Measurements from ENCODE around the gene TCEAL7. TPM values are rescaled to one million over a fixed set of nuclear protein-coding genes. Genes with fewer than 3 reads are reported as not detected.

The TCEAL7 gene
- total RNA-seq, 1 experiment from 2014 or later: 0.20 TPM

DNA sequence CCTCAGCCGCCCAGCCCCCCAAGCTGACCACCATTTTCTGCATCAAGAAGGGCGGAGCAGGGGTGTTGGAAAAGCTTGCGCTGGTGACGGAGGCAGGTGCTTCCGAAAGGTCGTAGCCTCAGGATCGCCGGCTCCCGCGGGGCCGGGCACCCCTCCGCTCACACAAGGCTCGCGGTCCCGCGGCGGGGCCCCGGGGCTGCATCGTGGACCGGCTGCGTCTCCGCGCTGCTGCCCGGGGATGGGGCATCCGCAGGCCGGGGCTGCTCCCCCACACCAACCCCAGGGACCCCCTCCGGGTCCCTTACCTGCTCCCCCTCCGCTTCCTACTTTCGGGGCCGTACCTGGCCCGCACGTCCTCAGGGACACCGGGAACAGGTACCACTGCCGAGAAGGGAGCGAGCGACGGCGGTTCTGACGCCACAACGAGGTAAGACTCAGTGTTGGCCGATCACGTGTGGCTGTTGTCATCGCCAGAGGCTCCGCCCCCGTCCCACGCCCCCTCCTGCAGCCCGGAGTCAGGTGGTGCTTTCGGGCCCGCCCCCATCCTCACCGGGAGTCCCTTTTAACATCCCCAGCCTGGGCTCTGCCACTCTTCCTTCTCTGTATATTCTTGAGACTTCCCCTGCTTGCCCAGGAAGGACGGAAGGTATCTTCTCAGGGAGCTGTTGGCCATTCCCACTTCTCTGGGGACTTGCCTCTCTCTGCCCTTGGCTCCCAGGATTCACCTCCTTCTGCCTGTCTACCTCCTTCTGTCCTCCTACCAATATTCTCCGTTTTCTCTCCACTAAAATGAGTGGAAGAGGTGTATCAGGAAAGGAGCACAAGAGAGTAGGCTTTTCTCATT lies 19.3 kb upstream of the TCEAL7 start, which contains the start of gene BEX2:
TSS of gene BEX2 (minus strand) at position 436 of the 844 bp plus-strand sequence. CDS start 1,014 bp downstream, outside the sequence.
- peak within 1 kb of the TSS; percentile 80 for H3K4me2 ChIP-seq (ENCODE audit: low read length)
- no peaks in the 10 kb centered on the region for H4K20me1 ChIP-seq (ENCODE audit: insufficient read depth)
- ATAC-seq (peak; percentile 97), DNase-seq (ENCODE audit: low read depth, low spot score) (peak; percentile 40)
- H3K4me3 ChIP-seq (replicated peaks in 1 of 2; ENCODE audit: low read depth in 1 of 2, low read length in 2 of 2): peak within 1 kb of the TSS; percentile 57 to 71
- no peaks in the 10 kb centered on the region for H3K27me3 ChIP-seq (ENCODE audit: insufficient read depth, low read length)
- no peaks in the 10 kb centered on the region for H3K9me3 ChIP-seq (ENCODE audit: control insufficient read depth in 1 of 2, insufficient read depth in 1 of 2, low read depth in 1 of 2, low read length in 2 of 2)
- intact Hi-C loops (cut with micrococcal nuclease): no loop called here
- ChIA-PET CTCF (interaction anchor here (0.8 kb wide), 1 partner anchor 33 kb away, joined by 3 read pairs; no protein-coding TSS in a partner anchor), POLR2A (no interaction called here), RAD21 (ENCODE audit: low non-redundant PET in 1 of 2, low total read pairs in 2 of 2, uncharacterized antibody in 2 of 2, unreplicated experiment in 2 of 2) (no interaction called here)
- H3K36me3 ChIP-seq (ENCODE audit: control insufficient read depth in 1 of 2, insufficient read depth in 2 of 2, low read length in 2 of 2): no peaks in the 10 kb centered on the region
- H3K9ac ChIP-seq (ENCODE audit: low read length): peak within 1 kb of the TSS; percentile 70
- peak within 1 kb of the TSS; percentile 59; the same call in 1 of the 2 replicates for H3K27ac ChIP-seq (ENCODE audit: low read depth, low read length)
- peak within 1 kb of the TSS; percentile 78 for H2AFZ ChIP-seq (ENCODE audit: low read depth, low read length, poor library complexity, severe bottlenecking)
- H3K4me1 ChIP-seq (ENCODE audit: control insufficient read depth in 1 of 2, insufficient read depth in 2 of 2, low read length in 2 of 2): no peaks in the 10 kb centered on the region; a peak in 1 of 4 replicates
- H3K79me2 ChIP-seq (ENCODE audit: insufficient read depth, low read length): no peaks in the 10 kb centered on the region
- no peaks in the 10 kb centered on the region for H3K9me2 ChIP-seq (ENCODE audit: insufficient read depth)
- BruUV-seq (replicated peaks): no TSS peak
- TF ChIP-seq, protein P1, sequence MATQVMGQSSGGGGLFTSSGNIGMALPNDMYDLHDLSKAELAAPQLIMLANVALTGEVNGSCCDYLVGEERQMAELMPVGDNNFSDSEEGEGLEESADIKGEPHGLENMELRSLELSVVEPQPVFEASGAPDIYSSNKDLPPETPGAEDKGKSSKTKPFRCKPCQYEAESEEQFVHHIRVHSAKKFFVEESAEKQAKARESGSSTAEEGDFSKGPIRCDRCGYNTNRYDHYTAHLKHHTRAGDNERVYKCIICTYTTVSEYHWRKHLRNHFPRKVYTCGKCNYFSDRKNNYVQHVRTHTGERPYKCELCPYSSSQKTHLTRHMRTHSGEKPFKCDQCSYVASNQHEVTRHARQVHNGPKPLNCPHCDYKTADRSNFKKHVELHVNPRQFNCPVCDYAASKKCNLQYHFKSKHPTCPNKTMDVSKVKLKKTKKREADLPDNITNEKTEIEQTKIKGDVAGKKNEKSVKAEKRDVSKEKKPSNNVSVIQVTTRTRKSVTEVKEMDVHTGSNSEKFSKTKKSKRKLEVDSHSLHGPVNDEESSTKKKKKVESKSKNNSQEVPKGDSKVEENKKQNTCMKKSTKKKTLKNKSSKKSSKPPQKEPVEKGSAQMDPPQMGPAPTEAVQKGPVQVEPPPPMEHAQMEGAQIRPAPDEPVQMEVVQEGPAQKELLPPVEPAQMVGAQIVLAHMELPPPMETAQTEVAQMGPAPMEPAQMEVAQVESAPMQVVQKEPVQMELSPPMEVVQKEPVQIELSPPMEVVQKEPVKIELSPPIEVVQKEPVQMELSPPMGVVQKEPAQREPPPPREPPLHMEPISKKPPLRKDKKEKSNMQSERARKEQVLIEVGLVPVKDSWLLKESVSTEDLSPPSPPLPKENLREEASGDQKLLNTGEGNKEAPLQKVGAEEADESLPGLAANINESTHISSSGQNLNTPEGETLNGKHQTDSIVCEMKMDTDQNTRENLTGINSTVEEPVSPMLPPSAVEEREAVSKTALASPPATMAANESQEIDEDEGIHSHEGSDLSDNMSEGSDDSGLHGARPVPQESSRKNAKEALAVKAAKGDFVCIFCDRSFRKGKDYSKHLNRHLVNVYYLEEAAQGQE (IDR thresholded peaks at IDR 0.05; ENCODE audit: low read depth): no peak
- TF ChIP-seq POLR2A (IDR thresholded peaks at IDR 0.05; ENCODE audit: borderline replicate concordance, extremely low read depth, insufficient read depth, insufficient read length) (peak; percentile 40), EZH2phosphoT487 (IDR thresholded peaks at IDR 0.05; ENCODE audit: borderline replicate concordance) (no peak), ELF1 (IDR thresholded peaks at IDR 0.05; ENCODE audit: borderline replicate concordance, low read depth) (no peak), SIN3A (IDR thresholded peaks at IDR 0.05; ENCODE audit: low read depth) (0 out of 2 replicates have a peak, but pooled peaks have one; percentile 20), POLR2AphosphoS5 (IDR thresholded peaks at IDR 0.05; ENCODE audit: low read depth, low read length) (peak; percentile 92), FOSL1 (IDR thresholded peaks at IDR 0.05; ENCODE audit: low read depth) (no peak), CEBPB (IDR thresholded peaks at IDR 0.05; ENCODE audit: low read depth) (no peak), EZH2 (IDR thresholded peaks at IDR 0.05) (no peak), RAD21 (IDR thresholded peaks at IDR 0.05; ENCODE audit: low read depth) (no peak), TCF7L2 (IDR thresholded peaks at IDR 0.05; ENCODE audit: borderline replicate concordance, extremely low read depth, insufficient read depth, insufficient read length) (no peak), EGR1 (IDR thresholded peaks at IDR 0.05; ENCODE audit: low read depth) (peak; percentile 78), CBX3 (IDR thresholded peaks at IDR 0.05; ENCODE audit: low read depth) (no peak), JUND (IDR thresholded peaks at IDR 0.05) (no peak), SP1 (IDR thresholded peaks at IDR 0.05; ENCODE audit: low read depth) (no peak), ZFX (IDR thresholded peaks at IDR 0.05) (no peak), ZNF274 (IDR thresholded peaks at IDR 0.05; ENCODE audit: low read depth, low read length) (no peak), YY1 (IDR thresholded peaks at IDR 0.05; ENCODE audit: extremely low read depth, insufficient replicate concordance, low read depth, low read length) (no peak), SRF (IDR thresholded peaks at IDR 0.05; ENCODE audit: low read depth) (no peak)
- TF ChIP-seq, protein P2, sequence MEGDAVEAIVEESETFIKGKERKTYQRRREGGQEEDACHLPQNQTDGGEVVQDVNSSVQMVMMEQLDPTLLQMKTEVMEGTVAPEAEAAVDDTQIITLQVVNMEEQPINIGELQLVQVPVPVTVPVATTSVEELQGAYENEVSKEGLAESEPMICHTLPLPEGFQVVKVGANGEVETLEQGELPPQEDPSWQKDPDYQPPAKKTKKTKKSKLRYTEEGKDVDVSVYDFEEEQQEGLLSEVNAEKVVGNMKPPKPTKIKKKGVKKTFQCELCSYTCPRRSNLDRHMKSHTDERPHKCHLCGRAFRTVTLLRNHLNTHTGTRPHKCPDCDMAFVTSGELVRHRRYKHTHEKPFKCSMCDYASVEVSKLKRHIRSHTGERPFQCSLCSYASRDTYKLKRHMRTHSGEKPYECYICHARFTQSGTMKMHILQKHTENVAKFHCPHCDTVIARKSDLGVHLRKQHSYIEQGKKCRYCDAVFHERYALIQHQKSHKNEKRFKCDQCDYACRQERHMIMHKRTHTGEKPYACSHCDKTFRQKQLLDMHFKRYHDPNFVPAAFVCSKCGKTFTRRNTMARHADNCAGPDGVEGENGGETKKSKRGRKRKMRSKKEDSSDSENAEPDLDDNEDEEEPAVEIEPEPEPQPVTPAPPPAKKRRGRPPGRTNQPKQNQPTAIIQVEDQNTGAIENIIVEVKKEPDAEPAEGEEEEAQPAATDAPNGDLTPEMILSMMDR (IDR thresholded peaks at IDR 0.05 in 2 of 3, conservative IDR thresholded peaks at IDR 0.05 in 1 of 3; ENCODE audit: borderline replicate concordance in 1 of 3, insufficient read depth in 1 of 3, low read depth in 2 of 3, low read length in 2 of 3): no peak
- TF ChIP-seq, protein P3, sequence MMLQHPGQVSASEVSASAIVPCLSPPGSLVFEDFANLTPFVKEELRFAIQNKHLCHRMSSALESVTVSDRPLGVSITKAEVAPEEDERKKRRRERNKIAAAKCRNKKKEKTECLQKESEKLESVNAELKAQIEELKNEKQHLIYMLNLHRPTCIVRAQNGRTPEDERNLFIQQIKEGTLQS (IDR thresholded peaks at IDR 0.05): no peak
- TF ChIP-seq, protein P4, sequence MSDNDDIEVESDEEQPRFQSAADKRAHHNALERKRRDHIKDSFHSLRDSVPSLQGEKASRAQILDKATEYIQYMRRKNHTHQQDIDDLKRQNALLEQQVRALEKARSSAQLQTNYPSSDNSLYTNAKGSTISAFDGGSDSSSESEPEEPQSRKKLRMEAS (IDR thresholded peaks at IDR 0.05): peak; percentile 46
